Measurements from ENCODE around the gene MTM1. TPM values are rescaled to one million over a fixed set of nuclear protein-coding genes. Genes with fewer than 3 reads are reported as not detected.

Gene MTM1
- total and polyA plus RNA-seq, 9 of the 15 experiments (the other 6 are each of a cell fraction or from before 2014, with no cell fraction given): 5.6 to 13.3 (median 9.5) TPM

DNA sequence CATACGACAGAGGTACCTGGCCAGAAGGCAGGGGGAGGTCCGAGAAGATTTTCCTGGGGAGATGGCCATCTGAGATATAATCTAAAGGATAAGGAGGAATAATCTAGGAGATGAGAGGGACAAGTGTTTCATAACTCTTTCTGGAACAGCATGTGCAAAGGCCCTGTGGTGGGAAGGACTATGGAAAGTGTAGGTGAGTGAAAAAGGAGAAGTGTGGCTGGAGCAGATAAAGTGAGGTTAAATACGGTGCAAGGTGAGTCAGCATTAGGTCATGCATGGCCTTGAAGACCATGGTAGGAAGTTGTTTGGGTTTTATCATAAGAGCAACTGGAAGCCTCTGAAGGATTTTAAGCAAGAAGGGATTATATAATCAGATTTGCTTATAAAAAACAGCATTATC is 34.6 kb upstream of the MTM1 start (continued):
- TF ChIP-seq E2F4 (CRISPR knock-in tag; IDR thresholded peaks at IDR 0.05; ENCODE audit: low read depth) (no peak), BRD9 (IDR thresholded peaks at IDR 0.05; ENCODE audit: low read depth, partially characterized antibody) (no peak), ETS1 (conservative IDR thresholded peaks at IDR 0.05; ENCODE audit: control insufficient read depth, low read depth, low read length) (no peak), ZC3H11A (IDR thresholded peaks at IDR 0.05; ENCODE audit: low read depth, low read length) (no peak), U2AF2 (optimal IDR thresholded peaks at IDR 0.05; ENCODE audit: low read depth, low read length) (no peak), THRAP3 (IDR thresholded peaks at IDR 0.05; ENCODE audit: borderline replicate concordance) (no peak), ZNF668 (CRISPR knock-in tag; IDR thresholded peaks at IDR 0.05) (no peak), RBM22 (IDR thresholded peaks at IDR 0.05; ENCODE audit: low read depth, low read length, poor library complexity, severe bottlenecking) (no peak), NR3C1 (CRISPR knock-in tag; IDR thresholded peaks at IDR 0.05) (no peak)
